ENCODE data around the gene DIP2C. TPM values are rescaled to one million over a fixed set of nuclear protein-coding genes. Genes with fewer than 3 reads are reported as not detected.
A peak's percentile ranks its signal among the peaks of the same experiment; 100 is the strongest.

Gene DIP2C
- total and polyA plus RNA-seq, 2 donors (not counting 1 experiment from before 2014, with no cell fraction given): 1.3 to 1.9 TPM

GRCh38 chr10:285216-285615, 404.3 kb downstream of the DIP2C start:
- peaks cover 0 to 19% of the 10 kb centered on the region in 2 donors for H3K4me1 ChIP-seq (ENCODE audit: control insufficient read depth in 2 of 2, insufficient read depth in 2 of 2, low read length in 2 of 2)
- H3K36me3 ChIP-seq (replicated peaks in 1 of 2; ENCODE audit: control extremely low read depth in 1 of 2, control insufficient read depth in 1 of 2, extremely low read depth in 1 of 2, insufficient read depth in 2 of 2, low read length in 1 of 2): peaks cover 0 to 17% of the 10 kb centered on the region in 2 experiments
- intact Hi-C loops (cut with micrococcal nuclease): no loop called here
- H3K9me3 Mint-ChIP-seq (ENCODE audit: insufficient read depth): no peaks in the 10 kb centered on the region
- no peak overlapping the region for H3K4me3 ChIP-seq (ENCODE audit: control extremely low read depth in 1 of 5, extremely low read depth in 1 of 5, insufficient read depth in 1 of 5, low read depth in 2 of 5, low read length in 4 of 5)
- peaks cover 23% of the 10 kb centered on the region for H3K4me1 Mint-ChIP-seq
- no peak overlapping the region for H3K27ac ChIP-seq (ENCODE audit: low read length in 2 of 2)
- POLR2A ChIA-PET: no interaction called here
- H3K27me3 Mint-ChIP-seq: peaks cover under 1% of the 10 kb centered on the region
- no peaks in the 10 kb centered on the region for H3K27me3 ChIP-seq (replicated peaks in 1 of 4; ENCODE audit: control extremely low read depth in 1 of 4, control insufficient read depth in 3 of 4, insufficient read depth in 4 of 4, low read length in 3 of 4)
- WGBS (ENCODE audit: insufficient coverage): 87% methylated on average over 15 of the region's 15 CpGs
- TF ChIP-seq, protein P1, sequence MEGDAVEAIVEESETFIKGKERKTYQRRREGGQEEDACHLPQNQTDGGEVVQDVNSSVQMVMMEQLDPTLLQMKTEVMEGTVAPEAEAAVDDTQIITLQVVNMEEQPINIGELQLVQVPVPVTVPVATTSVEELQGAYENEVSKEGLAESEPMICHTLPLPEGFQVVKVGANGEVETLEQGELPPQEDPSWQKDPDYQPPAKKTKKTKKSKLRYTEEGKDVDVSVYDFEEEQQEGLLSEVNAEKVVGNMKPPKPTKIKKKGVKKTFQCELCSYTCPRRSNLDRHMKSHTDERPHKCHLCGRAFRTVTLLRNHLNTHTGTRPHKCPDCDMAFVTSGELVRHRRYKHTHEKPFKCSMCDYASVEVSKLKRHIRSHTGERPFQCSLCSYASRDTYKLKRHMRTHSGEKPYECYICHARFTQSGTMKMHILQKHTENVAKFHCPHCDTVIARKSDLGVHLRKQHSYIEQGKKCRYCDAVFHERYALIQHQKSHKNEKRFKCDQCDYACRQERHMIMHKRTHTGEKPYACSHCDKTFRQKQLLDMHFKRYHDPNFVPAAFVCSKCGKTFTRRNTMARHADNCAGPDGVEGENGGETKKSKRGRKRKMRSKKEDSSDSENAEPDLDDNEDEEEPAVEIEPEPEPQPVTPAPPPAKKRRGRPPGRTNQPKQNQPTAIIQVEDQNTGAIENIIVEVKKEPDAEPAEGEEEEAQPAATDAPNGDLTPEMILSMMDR (IDR thresholded peaks at IDR 0.05): no peak
- no peak for TF ChIP-seq EZH2 (IDR thresholded peaks at IDR 0.05; ENCODE audit: borderline replicate concordance, insufficient read depth, low read depth, low read length, poor library complexity, severe bottlenecking)
- H2AFZ ChIP-seq (ENCODE audit: insufficient read depth, low read depth, low read length, poor library complexity, severe bottlenecking): no peak overlapping the region
- DNase-seq (no peak), ATAC-seq (ENCODE audit: low read depth) (no peak)
- H3K9me3 ChIP-seq (ENCODE audit: control extremely low read depth in 1 of 3, control insufficient read depth in 2 of 3, insufficient read depth in 1 of 3, low read length in 2 of 3): peaks cover 0 to 3% (median 0%) of the 10 kb centered on the region in 3 donors
- no peak overlapping the region for H3K27ac Mint-ChIP-seq
- no peaks in the 10 kb centered on the region for H4K20me1 ChIP-seq (ENCODE audit: control insufficient read depth, insufficient read depth, low read length, poor library complexity, severe bottlenecking)
- H3K79me2 ChIP-seq (ENCODE audit: control insufficient read depth, insufficient read depth, low read length): no peaks in the 10 kb centered on the region
- H3K9ac ChIP-seq (ENCODE audit: low read length): no peak overlapping the region
- H3K4me3 Mint-ChIP-seq: no peak overlapping the region
- CTCF ChIA-PET: no interaction called here
- H3K4me2 ChIP-seq (replicated peaks; ENCODE audit: low read depth, low read length, poor library complexity, severe bottlenecking): no peak overlapping the region

DNA sequence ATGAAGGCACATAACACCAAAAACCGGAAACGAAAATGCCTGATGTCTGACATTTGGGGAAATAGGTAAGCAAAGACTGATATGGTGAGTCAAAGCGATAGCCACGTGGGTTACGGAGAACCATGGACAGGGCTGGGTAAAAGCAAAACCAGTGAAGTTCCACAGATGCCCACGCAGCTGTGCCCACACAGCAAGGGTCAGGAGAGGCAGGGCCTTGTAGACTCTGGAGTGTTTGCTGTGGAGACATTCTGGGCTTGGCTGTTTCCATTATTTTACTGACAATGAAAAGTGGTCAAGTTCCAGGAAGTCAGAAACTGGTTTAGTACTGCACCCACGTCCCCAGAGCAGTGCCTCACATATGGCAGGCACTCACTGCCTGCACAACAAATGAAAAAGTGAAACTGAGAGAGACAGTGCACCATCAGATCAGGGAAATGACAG, 405.5 kb downstream of the DIP2C start:
- peak overlapping the region; percentile 79 for H3K27ac Mint-ChIP-seq

More for the DNA sequence above, 405.5 kb downstream of the DIP2C start:
- intact Hi-C loops (cut with micrococcal nuclease): loop anchor here (1.0 kb wide), 1 partner anchor 28 kb away; no protein-coding TSS in a partner anchor
- ATAC-seq (ENCODE audit: low read depth) (peak; percentile 87), DNase-seq (peak; percentile 52)
- no peak overlapping the region for H3K9ac ChIP-seq (ENCODE audit: low read length)
- Mint-ChIP-seq H3K9me3 (ENCODE audit: insufficient read depth) (no peaks in the 10 kb centered on the region), H3K27me3 (no peaks in the 10 kb centered on the region), H3K4me3 (peak overlapping the region; percentile 64), H3K4me1 (peaks cover 18% of the 10 kb centered on the region)
- H3K9me3 ChIP-seq (ENCODE audit: control extremely low read depth in 1 of 3, control insufficient read depth in 2 of 3, insufficient read depth in 1 of 3, low read length in 2 of 3): peaks cover 0 to 3% (median 0%) of the 10 kb centered on the region in 3 donors
- no peak overlapping the region for H2AFZ ChIP-seq (ENCODE audit: insufficient read depth, low read depth, low read length, poor library complexity, severe bottlenecking)
- ChIA-PET CTCF (interaction anchor here (1.1 to 1.5 kb wide), 3 partner anchors 24 to 73 kb away, joined by 3 to 5 read pairs (median 4); no protein-coding TSS in a partner anchor), POLR2A (no interaction called here)
- H3K36me3 ChIP-seq (replicated peaks in 1 of 2; ENCODE audit: control extremely low read depth in 1 of 2, control insufficient read depth in 1 of 2, extremely low read depth in 1 of 2, insufficient read depth in 2 of 2, low read length in 1 of 2): peaks cover 0 to 17% of the 10 kb centered on the region in 2 experiments
- H3K79me2 ChIP-seq (ENCODE audit: control insufficient read depth, insufficient read depth, low read length): no peaks in the 10 kb centered on the region
- no peak overlapping the region for H3K27ac ChIP-seq (ENCODE audit: low read length in 2 of 2)
- H3K4me1 ChIP-seq (ENCODE audit: control insufficient read depth in 2 of 2, insufficient read depth in 2 of 2, low read length in 2 of 2): peaks cover 0 to 13% of the 10 kb centered on the region in 2 donors
- WGBS (ENCODE audit: insufficient coverage): 67% methylated on average over 7 of the region's 7 CpGs
- TF ChIP-seq, protein P1 (IDR thresholded peaks at IDR 0.05): no peak
- TF ChIP-seq EZH2 (IDR thresholded peaks at IDR 0.05; ENCODE audit: borderline replicate concordance, insufficient read depth, low read depth, low read length, poor library complexity, severe bottlenecking): no peak
- H3K4me3 ChIP-seq (ENCODE audit: control extremely low read depth in 1 of 5, extremely low read depth in 1 of 5, insufficient read depth in 1 of 5, low read depth in 2 of 5, low read length in 4 of 5): no peak overlapping the region
- H3K4me2 ChIP-seq (replicated peaks; ENCODE audit: low read depth, low read length, poor library complexity, severe bottlenecking): peak overlapping the region; percentile 31
- H4K20me1 ChIP-seq (ENCODE audit: control insufficient read depth, insufficient read depth, low read length, poor library complexity, severe bottlenecking): no peaks in the 10 kb centered on the region
- H3K27me3 ChIP-seq (replicated peaks in 1 of 4; ENCODE audit: control extremely low read depth in 1 of 4, control insufficient read depth in 3 of 4, insufficient read depth in 4 of 4, low read length in 3 of 4): no peaks in the 10 kb centered on the region
